ENCODE data around the gene NATD1.

Gene NATD1

DNA sequence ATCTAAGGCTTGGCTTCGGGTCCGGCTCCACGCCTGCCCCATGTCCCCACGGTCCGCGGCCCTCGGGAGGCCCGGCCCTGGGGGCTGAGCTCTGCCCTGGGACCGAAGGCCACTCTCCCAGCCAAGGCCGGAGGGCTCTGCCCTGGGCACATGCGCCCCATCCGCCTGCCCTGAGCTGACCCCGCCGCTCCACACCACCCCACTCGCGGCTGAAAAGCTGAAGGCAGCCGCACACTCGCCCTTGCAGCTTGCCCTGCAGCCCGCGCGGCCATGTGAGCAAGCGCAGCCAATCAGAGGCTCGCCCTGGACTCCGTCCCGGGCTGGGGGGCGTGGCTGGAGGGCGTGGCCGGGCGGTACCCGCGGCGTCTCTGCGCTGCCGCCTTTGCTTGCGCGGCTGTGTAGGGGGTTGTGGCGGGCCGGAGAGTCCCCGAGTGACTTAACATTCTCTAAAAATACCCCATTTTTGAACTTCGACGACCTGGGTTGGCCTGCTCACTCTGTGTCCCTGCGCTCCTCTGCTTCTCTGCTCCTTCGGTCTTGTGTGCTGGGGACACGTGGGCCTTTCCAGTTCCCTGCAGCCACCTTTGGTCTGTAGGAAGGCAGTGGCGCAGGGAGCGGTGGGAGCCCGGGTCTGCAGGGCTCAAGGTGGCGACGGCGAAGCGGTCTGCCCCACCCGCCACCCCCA lies 22.5 kb upstream of the NATD1 start:
- Histone ChIP-seq H3K9me3 (ENCODE audit: insufficient read depth, low read depth, low read length) (no peaks in the 10 kb centered on the region), H3F3A (ENCODE audit: low read depth) (no peaks in the 10 kb centered on the region), H3K36me3 (ENCODE audit: insufficient read depth, low read length) (no peaks in the 10 kb centered on the region), H3K4me3 (ENCODE audit: low read length, poor library complexity, severe bottlenecking) (peak overlapping the region; percentile 83), H4K20me1 (ENCODE audit: insufficient read depth, low read length, poor library complexity, severe bottlenecking) (no peaks in the 10 kb centered on the region), H3K27me3 (ENCODE audit: insufficient read depth, low read length, poor library complexity, severe bottlenecking) (no peaks in the 10 kb centered on the region), H3K9ac (ENCODE audit: low read depth, low read length, poor library complexity, severe bottlenecking) (peak overlapping the region; percentile 76), H3K4me1 (ENCODE audit: insufficient read depth, low read length, poor library complexity, severe bottlenecking) (peaks cover 9% of the 10 kb centered on the region), H2AFZ (ENCODE audit: low read length) (peak overlapping the region; percentile 98), H3K9me2 (replicated peaks; ENCODE audit: low read depth, low read length) (no peaks in the 10 kb centered on the region), H3K4me2 (ENCODE audit: low read depth, low read length, poor library complexity, severe bottlenecking) (peak overlapping the region; percentile 85), H3K79me2 (ENCODE audit: insufficient read depth, low read length) (no peaks in the 10 kb centered on the region)
- TF ChIP-seq EZH2phosphoT487 (IDR thresholded peaks at IDR 0.05; ENCODE audit: borderline replicate concordance), result no peak
- TF ChIP-seq, protein P1, sequence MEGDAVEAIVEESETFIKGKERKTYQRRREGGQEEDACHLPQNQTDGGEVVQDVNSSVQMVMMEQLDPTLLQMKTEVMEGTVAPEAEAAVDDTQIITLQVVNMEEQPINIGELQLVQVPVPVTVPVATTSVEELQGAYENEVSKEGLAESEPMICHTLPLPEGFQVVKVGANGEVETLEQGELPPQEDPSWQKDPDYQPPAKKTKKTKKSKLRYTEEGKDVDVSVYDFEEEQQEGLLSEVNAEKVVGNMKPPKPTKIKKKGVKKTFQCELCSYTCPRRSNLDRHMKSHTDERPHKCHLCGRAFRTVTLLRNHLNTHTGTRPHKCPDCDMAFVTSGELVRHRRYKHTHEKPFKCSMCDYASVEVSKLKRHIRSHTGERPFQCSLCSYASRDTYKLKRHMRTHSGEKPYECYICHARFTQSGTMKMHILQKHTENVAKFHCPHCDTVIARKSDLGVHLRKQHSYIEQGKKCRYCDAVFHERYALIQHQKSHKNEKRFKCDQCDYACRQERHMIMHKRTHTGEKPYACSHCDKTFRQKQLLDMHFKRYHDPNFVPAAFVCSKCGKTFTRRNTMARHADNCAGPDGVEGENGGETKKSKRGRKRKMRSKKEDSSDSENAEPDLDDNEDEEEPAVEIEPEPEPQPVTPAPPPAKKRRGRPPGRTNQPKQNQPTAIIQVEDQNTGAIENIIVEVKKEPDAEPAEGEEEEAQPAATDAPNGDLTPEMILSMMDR (conservative IDR thresholded peaks at IDR 0.05; ENCODE audit: low read length), result no peak

DNA sequence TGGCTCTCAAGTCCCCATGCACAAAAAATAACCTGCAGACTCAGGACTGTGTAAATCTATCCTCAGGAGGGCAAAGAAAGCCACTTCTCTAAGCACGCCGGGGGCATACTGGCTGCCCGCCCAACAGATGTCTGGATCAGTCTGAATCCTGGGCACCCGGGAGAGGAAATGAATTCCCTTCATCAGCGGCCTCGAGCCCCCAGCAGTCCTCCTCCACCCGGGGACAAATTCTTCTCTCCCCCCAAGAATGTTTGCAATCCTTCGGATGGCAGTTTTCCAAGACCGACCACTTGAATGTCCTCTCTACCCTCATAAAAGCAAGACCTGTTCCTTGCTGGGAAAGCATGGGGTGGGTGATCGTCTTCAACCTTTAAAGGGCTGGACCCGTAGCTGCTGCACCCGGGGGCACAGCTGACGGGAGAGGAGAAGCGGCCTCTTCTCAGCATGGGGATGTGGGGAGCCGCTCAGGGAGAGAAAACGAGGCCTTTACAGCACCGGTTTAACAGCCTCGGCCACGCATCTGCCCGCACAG lies 21.9 kb upstream of the NATD1 start:
- no peaks in the 10 kb centered on the region for H3F3A ChIP-seq (ENCODE audit: low read depth)

DNA sequence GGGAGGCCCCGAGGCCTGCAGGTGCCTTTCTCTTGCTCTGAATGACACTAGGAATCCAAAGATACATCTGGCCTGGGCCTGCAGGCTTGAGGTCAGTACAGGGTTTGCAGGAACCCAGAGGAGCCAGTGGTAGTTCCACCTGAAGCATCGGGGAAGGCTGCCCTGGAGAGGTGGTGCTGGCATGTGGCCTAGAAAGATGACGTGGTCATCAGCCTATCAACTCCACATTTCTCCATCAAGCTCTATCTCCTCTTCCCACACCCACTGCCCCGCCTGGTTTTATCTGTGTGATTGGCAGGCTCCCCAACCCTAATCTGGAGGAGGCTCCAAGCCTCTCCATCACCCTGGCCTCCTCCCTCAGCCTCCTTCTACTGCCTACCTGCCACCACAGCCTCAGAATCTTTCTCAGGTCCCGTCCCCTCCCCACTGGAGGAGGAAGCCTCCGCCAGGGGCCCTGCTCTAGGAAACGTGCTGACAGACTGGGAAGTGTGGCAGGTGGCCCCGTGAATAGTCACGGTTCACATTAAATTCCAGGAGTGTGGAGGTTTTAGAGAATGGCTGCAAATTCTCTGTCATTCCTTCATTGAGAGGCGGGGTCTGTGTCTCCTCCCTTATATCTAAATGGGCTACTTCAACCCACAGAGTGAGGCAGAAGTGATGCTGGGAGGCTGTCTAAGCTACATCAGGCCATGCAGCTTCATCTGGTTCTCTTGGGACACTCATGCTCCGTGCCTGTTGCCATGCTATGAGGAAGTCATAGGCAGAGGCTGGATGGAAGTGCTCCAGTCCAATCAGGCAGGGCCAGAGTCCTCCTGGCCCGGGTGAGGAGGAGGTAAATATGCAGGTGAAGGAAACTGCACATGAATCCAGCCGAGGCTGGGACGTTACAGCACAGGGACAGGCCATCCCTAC lies 19.9 kb upstream of the NATD1 start:
- H3K4me2 ChIP-seq (ENCODE audit: low read depth, low read length, poor library complexity, severe bottlenecking), result no peak overlapping the region
- TF ChIP-seq, protein P1 (conservative IDR thresholded peaks at IDR 0.05; ENCODE audit: low read length), result no peak
- no peak for TF ChIP-seq EZH2phosphoT487 (IDR thresholded peaks at IDR 0.05; ENCODE audit: borderline replicate concordance)
- no peak overlapping the region for H3K4me3 ChIP-seq (ENCODE audit: low read length, poor library complexity, severe bottlenecking)
- no peaks in the 10 kb centered on the region for H3K9me3 ChIP-seq (ENCODE audit: insufficient read depth, low read depth, low read length)
- H3K79me2 ChIP-seq (ENCODE audit: insufficient read depth, low read length), result no peaks in the 10 kb centered on the region
- H3K27me3 ChIP-seq (ENCODE audit: insufficient read depth, low read length, poor library complexity, severe bottlenecking), result no peaks in the 10 kb centered on the region
- no peaks in the 10 kb centered on the region for H3K9me2 ChIP-seq (replicated peaks; ENCODE audit: low read depth, low read length)
- H3K4me1 ChIP-seq (ENCODE audit: insufficient read depth, low read length, poor library complexity, severe bottlenecking), result peaks cover 7% of the 10 kb centered on the region
- H4K20me1 ChIP-seq (ENCODE audit: insufficient read depth, low read length, poor library complexity, severe bottlenecking), result no peaks in the 10 kb centered on the region
- H3F3A ChIP-seq (ENCODE audit: low read depth), result no peaks in the 10 kb centered on the region
- H3K9ac ChIP-seq (ENCODE audit: low read depth, low read length, poor library complexity, severe bottlenecking), result no peak overlapping the region
- H3K36me3 ChIP-seq (ENCODE audit: insufficient read depth, low read length), result no peaks in the 10 kb centered on the region
- H2AFZ ChIP-seq (ENCODE audit: low read length), result no peak overlapping the region

More for the DNA sequence above, 21.9 kb upstream of the NATD1 start:
- Histone ChIP-seq H3K4me3 (ENCODE audit: low read length, poor library complexity, severe bottlenecking) (peak overlapping the region; percentile 83), H3K36me3 (ENCODE audit: insufficient read depth, low read length) (no peaks in the 10 kb centered on the region), H4K20me1 (ENCODE audit: insufficient read depth, low read length, poor library complexity, severe bottlenecking) (no peaks in the 10 kb centered on the region), H3K9ac (ENCODE audit: low read depth, low read length, poor library complexity, severe bottlenecking) (peak overlapping the region; percentile 76), H3K27me3 (ENCODE audit: insufficient read depth, low read length, poor library complexity, severe bottlenecking) (no peaks in the 10 kb centered on the region), H3K4me1 (ENCODE audit: insufficient read depth, low read length, poor library complexity, severe bottlenecking) (peaks cover 9% of the 10 kb centered on the region), H3K79me2 (ENCODE audit: insufficient read depth, low read length) (no peaks in the 10 kb centered on the region), H3K9me3 (ENCODE audit: insufficient read depth, low read depth, low read length) (no peaks in the 10 kb centered on the region), H3K4me2 (ENCODE audit: low read depth, low read length, poor library complexity, severe bottlenecking) (peak overlapping the region; percentile 85), H3K9me2 (replicated peaks; ENCODE audit: low read depth, low read length) (no peaks in the 10 kb centered on the region), H2AFZ (ENCODE audit: low read length) (peak overlapping the region; percentile 98)
- TF ChIP-seq, protein P1 (conservative IDR thresholded peaks at IDR 0.05; ENCODE audit: low read length), result no peak
- no peak for TF ChIP-seq EZH2phosphoT487 (IDR thresholded peaks at IDR 0.05; ENCODE audit: borderline replicate concordance)
